ENCODE results near the gene RHEB.

GRCh38 chr7:151514461-151515275 is 5.0 kb downstream of the RHEB start:
- TF ChIP-seq CTCF (IDR thresholded peaks at IDR 0.05) (no peak), POLR2A (IDR thresholded peaks at IDR 0.05) (no peak)

All from esophagus squamous epithelium (tissue), 4 donors.